ENCODE measurements around the gene C3orf18.

GRCh38 chr3:50534681-50535330 is 32.7 kb downstream of the C3orf18 start:
- TF ChIP-seq POLR2AphosphoS5 (IDR thresholded peaks at IDR 0.05): no peak
- TF ChIP-seq EP300 (IDR thresholded peaks at IDR 0.05): no peak

All from sigmoid colon (tissue), 4 donors.